ENCODE data around the gene RBM33.
"Not testable (repeated sequence)": the region's sequence is repeated elsewhere in the genome, so short reads cannot be mapped to it uniquely, and the experiment has no call there.

The RBM33 gene

DNA sequence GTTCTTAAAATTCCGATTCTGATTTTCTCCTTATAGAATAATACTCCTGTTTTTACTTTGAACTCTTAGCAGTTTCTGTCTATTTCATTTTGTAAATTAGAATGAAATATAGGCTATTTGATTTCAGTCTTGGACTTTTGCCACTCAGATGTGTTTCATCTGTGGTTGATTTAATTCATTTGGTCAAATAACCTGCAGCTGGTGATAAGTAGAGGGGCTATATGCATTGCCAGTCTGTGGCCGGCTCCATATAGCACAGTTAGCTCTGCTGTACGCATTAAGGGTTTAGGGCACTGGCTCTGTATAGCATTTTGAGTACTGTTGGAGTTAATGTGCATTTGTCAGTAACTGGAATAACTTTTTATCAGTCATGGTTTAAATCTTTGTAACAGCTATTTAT, 35.7 kb downstream of the RBM33 start:
- H3K79me2 ChIP-seq (ENCODE audit: control insufficient read depth, insufficient read depth, low read length, unreplicated experiment): peaks cover 56% of the 10 kb centered on the region

DNA sequence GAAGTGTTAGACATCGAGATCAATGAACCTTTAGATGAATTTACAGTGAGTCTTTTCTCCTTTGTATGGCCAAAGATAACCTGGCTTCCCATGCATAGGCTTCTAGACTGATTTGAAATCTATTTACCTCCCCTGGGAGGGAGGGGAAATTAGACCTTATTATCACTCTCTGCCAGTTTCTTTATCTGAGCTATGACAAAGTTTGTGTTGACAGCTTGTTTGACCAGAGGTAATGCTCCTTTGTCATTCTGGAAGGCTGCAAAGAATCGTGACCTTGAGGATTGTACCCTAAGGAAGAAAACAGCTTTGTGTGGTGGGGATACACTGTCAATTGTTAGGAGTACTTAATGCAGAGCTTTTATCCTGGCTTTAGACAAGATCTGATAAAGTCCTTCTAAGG, 36.4 kb downstream of the RBM33 start:
- Histone ChIP-seq H3K79me2 (ENCODE audit: control insufficient read depth, insufficient read depth, low read length, unreplicated experiment) (peaks cover 56% of the 10 kb centered on the region), H2AFZ (ENCODE audit: low read length, unreplicated experiment) (no peak overlapping the region), H3K36me3 (ENCODE audit: insufficient read depth, low read length) (peaks cover 33% of the 10 kb centered on the region), H3K27ac (ENCODE audit: low read depth, low read length) (no peak overlapping the region), H3K4me3 (ENCODE audit: low read depth, low read length) (no peak overlapping the region), H3K4me1 (ENCODE audit: control insufficient read depth, insufficient read depth, low read length, unreplicated experiment) (peaks cover 10% of the 10 kb centered on the region), H3K27me3 (ENCODE audit: insufficient read depth, low read length) (no peaks in the 10 kb centered on the region)

More for the DNA sequence above, 35.7 kb downstream of the RBM33 start:
- Histone ChIP-seq H3K36me3 (ENCODE audit: insufficient read depth, low read length) (peaks cover 26% of the 10 kb centered on the region), H2AFZ (ENCODE audit: low read length, unreplicated experiment) (no peak overlapping the region), H3K27me3 (ENCODE audit: insufficient read depth, low read length) (no peaks in the 10 kb centered on the region), H3K27ac (ENCODE audit: low read depth, low read length) (no peak overlapping the region), H3K4me3 (ENCODE audit: low read depth, low read length) (no peak overlapping the region), H3K4me1 (ENCODE audit: control insufficient read depth, insufficient read depth, low read length, unreplicated experiment) (peaks cover 10% of the 10 kb centered on the region)

DNA sequence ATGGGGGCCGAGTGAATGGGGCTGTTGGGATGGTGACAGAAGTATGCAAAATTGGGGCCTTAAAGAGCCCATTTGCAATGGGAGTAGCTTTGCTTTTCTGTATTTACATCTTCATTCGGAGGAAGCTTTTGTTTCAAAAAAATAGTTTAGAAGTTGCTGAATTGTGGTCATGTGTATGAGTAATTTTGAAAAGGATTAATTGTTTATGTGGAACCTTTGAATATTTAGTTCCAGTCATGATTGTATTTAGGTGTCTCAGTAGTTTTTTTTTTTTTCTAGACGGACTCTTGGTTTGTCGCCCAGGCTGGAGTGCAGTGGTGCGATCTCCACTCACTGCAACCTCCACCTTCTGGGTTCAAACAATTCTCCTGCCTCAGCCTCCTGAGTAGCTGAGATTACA, 37.2 kb downstream of the RBM33 start:
- Histone ChIP-seq H3K27ac (ENCODE audit: low read depth, low read length) (no peak overlapping the region), H3K4me3 (ENCODE audit: low read depth, low read length) (no peak overlapping the region), H3K27me3 (ENCODE audit: insufficient read depth, low read length) (no peaks in the 10 kb centered on the region), H2AFZ (ENCODE audit: low read length, unreplicated experiment) (no peak overlapping the region), H3K79me2 (ENCODE audit: control insufficient read depth, insufficient read depth, low read length, unreplicated experiment) (peaks cover 52% of the 10 kb centered on the region), H3K4me1 (ENCODE audit: control insufficient read depth, insufficient read depth, low read length, unreplicated experiment) (peaks cover 2% of the 10 kb centered on the region), H3K36me3 (ENCODE audit: insufficient read depth, low read length) (peaks cover 37% of the 10 kb centered on the region)

DNA sequence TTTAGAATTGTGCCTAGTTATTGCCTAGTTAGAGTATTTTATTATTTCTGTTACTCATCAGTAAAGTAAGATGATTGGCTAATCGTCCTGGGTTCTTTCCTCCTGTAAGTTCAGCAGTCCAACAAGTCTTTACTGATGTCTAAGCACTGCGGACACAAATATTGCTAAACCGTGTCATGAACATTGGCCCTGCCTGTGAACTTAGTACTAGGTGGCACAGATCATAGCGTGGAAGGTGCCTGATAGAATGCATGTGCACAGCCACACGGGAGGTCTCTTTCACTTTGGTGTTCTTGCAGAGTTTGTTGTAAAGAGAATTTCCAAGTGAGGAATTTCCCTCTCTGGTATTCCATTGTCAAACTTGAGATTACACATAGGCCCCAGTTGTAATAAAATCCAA, 38.0 kb downstream of the RBM33 start:
- H3K4me3 ChIP-seq (ENCODE audit: low read depth, low read length): no peak overlapping the region
- no peak overlapping the region for H2AFZ ChIP-seq (ENCODE audit: low read length, unreplicated experiment)
- no peaks in the 10 kb centered on the region for H3K27me3 ChIP-seq (ENCODE audit: insufficient read depth, low read length)
- H3K79me2 ChIP-seq (ENCODE audit: control insufficient read depth, insufficient read depth, low read length, unreplicated experiment): peaks cover 49% of the 10 kb centered on the region
- H3K4me1 ChIP-seq (ENCODE audit: control insufficient read depth, insufficient read depth, low read length, unreplicated experiment): no peaks in the 10 kb centered on the region
- H3K27ac ChIP-seq (ENCODE audit: low read depth, low read length): no peak overlapping the region
- H3K36me3 ChIP-seq (ENCODE audit: insufficient read depth, low read length): peaks cover 37% of the 10 kb centered on the region

DNA sequence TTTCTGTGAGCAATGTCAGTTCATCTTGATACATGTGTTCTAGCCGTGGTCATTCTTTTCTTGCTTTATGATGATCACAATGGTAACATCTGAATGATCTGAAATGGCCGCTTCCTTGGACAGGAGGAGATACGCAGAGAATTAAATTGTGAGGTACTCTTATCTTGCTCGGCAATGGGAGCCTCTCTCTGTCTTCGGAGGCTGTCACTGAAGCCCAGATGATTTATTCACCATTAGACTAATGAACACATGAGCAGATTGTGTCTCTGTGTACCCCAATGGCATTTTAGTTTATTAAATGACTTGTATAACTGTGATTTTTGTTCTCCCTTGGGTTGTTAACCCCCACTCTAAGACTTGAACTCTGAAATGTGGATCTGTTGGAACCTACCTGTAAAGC, 38.6 kb downstream of the RBM33 start:
- no peak overlapping the region for H3K27ac ChIP-seq (ENCODE audit: low read depth, low read length)
- H3K4me1 ChIP-seq (ENCODE audit: control insufficient read depth, insufficient read depth, low read length, unreplicated experiment): no peaks in the 10 kb centered on the region
- no peaks in the 10 kb centered on the region for H3K27me3 ChIP-seq (ENCODE audit: insufficient read depth, low read length)
- H2AFZ ChIP-seq (ENCODE audit: low read length, unreplicated experiment): no peak overlapping the region
- H3K4me3 ChIP-seq (ENCODE audit: low read depth, low read length): no peak overlapping the region
- H3K36me3 ChIP-seq (ENCODE audit: insufficient read depth, low read length): peaks cover 37% of the 10 kb centered on the region
- peaks cover 49% of the 10 kb centered on the region for H3K79me2 ChIP-seq (ENCODE audit: control insufficient read depth, insufficient read depth, low read length, unreplicated experiment)

DNA sequence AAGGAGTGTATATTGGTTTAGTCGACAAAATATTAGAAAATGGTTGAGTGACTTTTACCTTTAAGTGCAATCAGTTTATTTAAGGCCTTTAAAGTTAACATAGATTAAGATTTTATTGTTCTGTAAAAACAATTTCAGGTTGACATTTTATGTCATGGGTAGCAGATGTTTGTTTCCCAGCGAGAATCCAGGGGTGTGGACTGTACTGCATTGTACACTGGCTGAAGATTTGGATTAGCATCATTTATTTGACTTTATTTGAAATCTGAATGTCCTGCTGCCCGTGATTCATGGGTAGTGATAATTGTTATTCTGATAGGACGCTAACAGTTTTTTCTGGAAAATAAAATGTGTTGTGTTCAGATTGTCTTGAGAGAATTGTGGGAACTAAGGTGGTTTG, 39.3 kb downstream of the RBM33 start:
- H3K79me2 ChIP-seq (ENCODE audit: control insufficient read depth, insufficient read depth, low read length, unreplicated experiment): peaks cover 49% of the 10 kb centered on the region
- no peak overlapping the region for H3K27ac ChIP-seq (ENCODE audit: low read depth, low read length)
- no peak overlapping the region for H2AFZ ChIP-seq (ENCODE audit: low read length, unreplicated experiment)
- no peaks in the 10 kb centered on the region for H3K4me1 ChIP-seq (ENCODE audit: control insufficient read depth, insufficient read depth, low read length, unreplicated experiment)
- H3K36me3 ChIP-seq (ENCODE audit: insufficient read depth, low read length): peaks cover 37% of the 10 kb centered on the region
- H3K27me3 ChIP-seq (ENCODE audit: insufficient read depth, low read length): no peaks in the 10 kb centered on the region
- no peak overlapping the region for H3K4me3 ChIP-seq (ENCODE audit: low read depth, low read length)

DNA sequence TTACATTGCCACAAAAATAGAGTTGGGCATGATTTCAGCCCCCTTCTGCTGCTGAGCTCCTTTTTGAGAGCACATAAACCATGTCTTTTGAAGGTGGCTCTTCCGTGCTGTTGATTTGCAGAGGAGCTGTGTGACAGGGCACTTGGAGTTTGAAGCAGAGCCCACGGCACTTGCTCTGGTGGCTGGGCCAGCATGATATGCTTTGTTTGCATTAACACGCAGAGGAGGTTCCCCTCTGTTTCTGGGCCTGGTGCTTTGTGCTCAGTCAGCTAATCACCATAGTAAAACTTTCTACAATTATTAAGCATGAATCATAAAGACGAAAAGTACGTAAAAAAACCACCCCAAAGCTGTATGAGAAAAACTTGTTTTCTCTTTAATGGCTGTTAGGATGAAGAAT, 40.1 kb downstream of the RBM33 start:
- Histone ChIP-seq H3K36me3 (ENCODE audit: insufficient read depth, low read length) (peaks cover 37% of the 10 kb centered on the region), H3K27me3 (ENCODE audit: insufficient read depth, low read length) (no peaks in the 10 kb centered on the region), H3K4me1 (ENCODE audit: control insufficient read depth, insufficient read depth, low read length, unreplicated experiment) (no peaks in the 10 kb centered on the region), H2AFZ (ENCODE audit: low read length, unreplicated experiment) (no peak overlapping the region), H3K27ac (ENCODE audit: low read depth, low read length) (no peak overlapping the region), H3K79me2 (ENCODE audit: control insufficient read depth, insufficient read depth, low read length, unreplicated experiment) (peaks cover 49% of the 10 kb centered on the region), H3K4me3 (ENCODE audit: low read depth, low read length) (no peak overlapping the region)

DNA sequence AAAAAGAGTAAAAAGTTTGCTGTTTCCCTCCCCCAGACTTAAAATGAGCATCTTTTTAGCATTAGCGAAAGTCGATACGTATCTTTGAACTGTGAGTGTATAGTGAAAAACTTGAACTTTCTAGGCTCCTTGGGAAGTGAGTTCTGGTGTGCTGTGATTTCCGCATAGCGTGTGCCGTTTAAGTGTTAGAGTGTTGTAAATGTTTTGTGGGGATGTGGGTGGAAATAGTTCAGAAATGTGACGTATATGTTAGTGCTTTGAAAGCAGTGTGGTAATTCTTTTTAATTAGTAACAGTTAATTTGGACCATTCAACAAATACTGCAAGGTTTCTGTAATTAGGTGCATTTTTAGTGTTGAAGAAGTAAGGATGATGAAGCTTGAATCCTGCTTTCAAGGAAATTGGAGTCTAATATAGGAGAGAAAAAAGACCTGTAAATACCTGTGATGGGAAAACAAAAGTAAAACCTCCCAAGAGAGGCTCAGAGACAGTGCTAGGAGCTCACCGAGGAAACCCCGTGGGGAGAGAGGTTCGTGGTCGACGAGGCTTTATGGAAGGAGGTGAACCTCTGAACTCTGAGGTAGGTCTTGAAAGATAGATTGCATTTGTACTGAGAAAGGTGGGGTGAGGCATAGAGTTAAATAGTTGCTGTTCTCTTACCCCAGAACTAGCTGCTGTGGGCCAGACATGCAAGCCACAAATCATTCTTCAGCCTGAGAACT, 40.8 kb downstream of the RBM33 start:
- H3K4me3 ChIP-seq (ENCODE audit: low read depth, low read length): no peak overlapping the region
- peaks cover 49% of the 10 kb centered on the region for H3K79me2 ChIP-seq (ENCODE audit: control insufficient read depth, insufficient read depth, low read length, unreplicated experiment)
- H3K36me3 ChIP-seq (ENCODE audit: insufficient read depth, low read length): peaks cover 37% of the 10 kb centered on the region
- no peaks in the 10 kb centered on the region for H3K27me3 ChIP-seq (ENCODE audit: insufficient read depth, low read length)
- H3K4me1 ChIP-seq (ENCODE audit: control insufficient read depth, insufficient read depth, low read length, unreplicated experiment): no peaks in the 10 kb centered on the region
- no peak overlapping the region for H2AFZ ChIP-seq (ENCODE audit: low read length, unreplicated experiment)
- H3K27ac ChIP-seq (ENCODE audit: low read depth, low read length): no peak overlapping the region

DNA sequence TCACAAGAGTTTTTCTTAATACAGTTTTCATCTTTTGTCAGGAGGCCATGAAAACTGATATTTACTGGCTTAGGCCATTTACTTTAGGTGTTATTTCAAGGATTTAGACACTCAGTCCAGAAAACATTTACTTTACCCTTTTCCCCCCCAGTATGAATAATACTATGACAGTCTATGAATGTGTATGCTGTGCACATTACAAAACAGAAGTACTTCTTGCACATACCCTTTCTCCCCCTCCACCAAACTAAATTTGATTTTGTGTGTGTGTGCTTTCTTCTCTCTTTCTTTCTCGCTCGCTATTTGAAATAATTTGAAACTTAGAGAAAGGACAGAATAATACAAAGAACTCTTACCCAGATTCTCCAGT, 41.3 kb downstream of the RBM33 start:
- H3K27ac ChIP-seq (ENCODE audit: low read depth, low read length): no peak overlapping the region
- no peak overlapping the region for H2AFZ ChIP-seq (ENCODE audit: low read length, unreplicated experiment)
- no peak overlapping the region for H3K4me3 ChIP-seq (ENCODE audit: low read depth, low read length)
- no peaks in the 10 kb centered on the region for H3K4me1 ChIP-seq (ENCODE audit: control insufficient read depth, insufficient read depth, low read length, unreplicated experiment)
- H3K36me3 ChIP-seq (ENCODE audit: insufficient read depth, low read length): peaks cover 35% of the 10 kb centered on the region
- no peaks in the 10 kb centered on the region for H3K27me3 ChIP-seq (ENCODE audit: insufficient read depth, low read length)
- peaks cover 49% of the 10 kb centered on the region for H3K79me2 ChIP-seq (ENCODE audit: control insufficient read depth, insufficient read depth, low read length, unreplicated experiment)

DNA sequence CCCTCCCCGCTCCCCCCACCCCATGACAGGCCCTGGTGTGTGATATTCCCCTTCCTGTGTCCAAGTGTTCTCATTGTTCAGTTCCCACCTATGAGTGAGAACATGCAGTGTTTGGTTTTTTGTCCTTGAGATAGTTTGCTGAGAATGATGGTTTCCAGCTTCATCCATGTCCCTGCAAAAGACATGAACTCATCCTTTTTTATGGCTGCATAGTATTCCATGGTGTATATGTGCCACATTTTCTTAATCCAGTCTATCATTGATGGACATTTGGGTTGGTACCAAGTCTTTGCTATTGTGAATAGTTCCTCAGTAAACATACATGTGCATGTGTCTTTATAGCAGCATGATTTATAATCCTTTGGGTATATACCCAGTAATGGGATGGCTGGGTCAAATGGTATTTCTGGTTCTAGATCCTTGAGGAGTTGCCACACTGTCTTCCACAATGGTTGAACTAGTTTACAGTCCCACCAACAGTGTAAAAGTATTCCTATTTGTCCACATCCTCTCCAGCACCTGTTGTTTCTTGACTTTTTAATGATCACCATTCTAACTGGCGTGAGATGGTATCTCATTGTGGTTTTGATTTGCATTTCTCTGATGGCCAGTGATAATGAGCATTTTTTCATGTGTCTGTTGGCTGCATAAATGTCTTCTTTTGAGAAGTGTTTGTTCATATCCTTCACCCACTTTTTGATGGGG, 42.3 kb downstream of the RBM33 start:
- H2AFZ ChIP-seq (ENCODE audit: low read length, unreplicated experiment); H3K4me3 ChIP-seq (ENCODE audit: low read depth, low read length); H3K27me3 ChIP-seq (ENCODE audit: insufficient read depth, low read length); H3K4me1 ChIP-seq (ENCODE audit: control insufficient read depth, insufficient read depth, low read length, unreplicated experiment); H3K27ac ChIP-seq (ENCODE audit: low read depth, low read length): not testable (repeated sequence)
- peaks cover 25% of the 10 kb centered on the region for H3K36me3 ChIP-seq (ENCODE audit: insufficient read depth, low read length)
- peaks cover 47% of the 10 kb centered on the region for H3K79me2 ChIP-seq (ENCODE audit: control insufficient read depth, insufficient read depth, low read length, unreplicated experiment)

DNA sequence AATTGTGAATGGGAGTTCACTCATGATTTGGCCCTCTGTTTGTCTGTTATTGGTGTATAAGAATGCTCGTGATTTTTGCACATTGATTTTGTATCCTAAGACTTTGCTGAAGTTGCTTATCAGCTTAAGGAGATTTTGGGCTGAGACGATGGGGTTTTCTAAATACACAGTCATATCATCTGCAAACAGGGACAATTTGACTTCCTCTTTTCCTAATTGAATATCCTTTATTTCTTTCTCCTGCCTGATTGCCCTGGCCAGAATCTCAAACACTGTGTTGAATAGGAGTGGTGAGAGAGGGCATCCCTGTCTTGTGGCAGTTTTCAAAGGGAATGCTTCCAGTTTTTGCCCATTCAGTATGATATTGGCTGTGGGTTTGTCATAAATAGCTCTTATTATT, 43.8 kb downstream of the RBM33 start:
- H3K79me2 ChIP-seq (ENCODE audit: control insufficient read depth, insufficient read depth, low read length, unreplicated experiment): peaks cover 46% of the 10 kb centered on the region
- not testable (repeated sequence) for H3K4me3 ChIP-seq (ENCODE audit: low read depth, low read length)
- peaks cover 24% of the 10 kb centered on the region for H3K36me3 ChIP-seq (ENCODE audit: insufficient read depth, low read length)

More for the DNA sequence above, 43.8 kb downstream of the RBM33 start:
- H3K27ac ChIP-seq (ENCODE audit: low read depth, low read length); H3K4me1 ChIP-seq (ENCODE audit: control insufficient read depth, insufficient read depth, low read length, unreplicated experiment); H3K27me3 ChIP-seq (ENCODE audit: insufficient read depth, low read length); H2AFZ ChIP-seq (ENCODE audit: low read length, unreplicated experiment): not testable (repeated sequence)

Measured in ACC112 (cell line).